HG03469 (cell line): ENCODE data around the gene FBXO17.

ENCODE experiments used
- ATAC-seq: cut with Tn5 transposase; IDR thresholded peaks from one replicate; pipeline ENCODE4 v1.9.1; 2021; ENCODE audit warnings: mild to moderate bottlenecking, moderate library complexity, moderate number of reproducible peaks; ENCODE audit not compliant: unreplicated experiment

The FBXO17 gene

GRCh38 chr19:38894968-38895367 lies 80.6 kb downstream of the FBXO17 start:
- ATAC-seq = no peak

DNA sequence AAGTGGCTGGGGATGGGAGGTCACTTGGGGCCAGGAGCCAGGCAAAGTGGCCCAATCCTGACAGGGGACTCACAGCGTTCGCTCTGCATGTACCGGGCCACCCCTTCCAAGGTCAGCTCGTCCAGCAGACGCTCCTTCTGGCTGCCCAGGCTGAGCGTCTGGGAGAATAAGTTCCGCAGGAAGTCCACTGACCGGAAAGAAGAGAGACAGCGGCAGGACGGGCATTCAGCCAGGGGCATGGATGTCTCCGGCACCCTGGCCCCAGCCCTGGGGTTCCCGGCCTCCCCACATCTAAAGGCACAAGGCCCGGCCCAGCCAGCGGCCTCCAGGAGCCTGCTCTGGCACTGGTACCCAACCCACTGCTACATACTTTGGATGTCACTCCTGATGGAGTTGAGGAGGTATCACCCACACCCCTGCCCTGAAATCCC lies 82.2 kb downstream of the FBXO17 start:
- ATAC-seq = no peak

GRCh38 chr19:38892841-38893240 lies 82.7 kb downstream of the FBXO17 start:
- no peak for ATAC-seq

DNA sequence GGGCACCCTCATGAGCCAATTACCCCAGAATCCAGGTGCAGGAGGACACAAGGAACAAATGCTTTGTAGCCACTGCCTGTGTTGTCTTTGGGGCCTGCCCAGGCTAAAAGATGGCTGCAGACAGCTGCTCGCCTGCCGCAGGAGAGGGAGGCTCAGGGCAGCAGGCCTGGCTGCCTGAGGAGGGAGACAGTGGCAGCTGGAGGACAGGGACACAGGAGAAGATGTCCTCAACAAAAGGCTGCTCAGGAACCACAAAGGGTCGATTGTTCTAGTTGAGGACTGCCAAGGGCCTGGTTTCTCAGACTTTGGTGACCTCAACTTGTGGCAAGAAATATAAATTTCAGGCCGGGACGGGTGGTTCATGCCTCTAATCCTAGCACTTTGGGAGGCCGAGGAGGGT lies 83.8 kb downstream of the FBXO17 start:
- no peak for ATAC-seq
